ENCODE data around the gene ATL1. TPM values are rescaled to one million over a fixed set of nuclear protein-coding genes. Genes with fewer than 3 reads are reported as not detected.

Gene ATL1
- total and polyA plus RNA-seq, 2 of the 8 experiments (the other 6 are each of a cell fraction or from before 2014, with no cell fraction given) = 4.0 to 5.9 TPM

DNA sequence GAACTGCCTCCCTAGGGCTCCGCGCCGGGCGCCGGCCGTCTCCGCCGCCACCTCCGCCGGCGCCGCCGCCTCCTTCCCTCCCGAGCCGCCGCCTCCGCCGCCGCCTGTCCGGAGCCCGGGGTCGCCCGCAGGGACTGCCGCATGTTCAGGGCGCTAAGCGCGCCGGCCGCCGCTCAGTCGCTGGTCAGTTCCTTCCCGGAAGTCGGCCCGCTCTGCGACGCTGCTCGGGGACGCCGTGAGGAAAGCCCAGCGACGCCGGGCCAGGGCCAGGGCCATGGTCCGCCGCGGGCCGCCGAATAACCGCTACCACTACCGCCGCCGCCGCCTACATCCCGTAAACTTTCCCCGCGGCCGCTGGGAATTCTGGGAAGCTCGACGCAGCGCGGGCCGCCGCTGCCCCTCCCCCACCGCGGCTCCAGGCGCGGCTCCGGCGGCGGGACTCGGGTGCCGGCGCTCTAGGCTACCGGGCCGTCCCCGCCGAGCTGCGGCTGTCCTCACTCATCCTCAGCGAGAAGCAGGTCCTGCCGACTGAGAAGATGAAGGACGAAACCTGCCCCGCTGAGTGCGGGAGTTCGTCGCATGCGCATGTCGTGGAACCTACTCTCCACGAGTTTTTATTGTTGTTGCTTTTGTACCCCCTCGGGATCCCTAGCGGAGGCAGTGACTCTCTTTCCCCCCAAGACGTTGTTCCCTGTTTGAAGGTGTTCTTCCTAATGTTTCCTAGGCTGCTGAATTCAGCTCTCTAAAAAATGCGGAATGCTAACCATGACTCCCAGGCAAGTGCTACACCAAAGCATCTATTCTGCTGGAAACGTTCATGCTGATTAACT lies 108.3 kb downstream of the ATL1 start, which contains the start of gene SAV1 (continued):
- TF ChIP-seq PHF8 (conservative IDR thresholded peaks at IDR 0.05; ENCODE audit: low read depth, low read length) (peak; percentile 78), HDAC6 (IDR thresholded peaks at IDR 0.05; ENCODE audit: low read depth, low read length) (no peak), BCL11A (IDR thresholded peaks at IDR 0.05; ENCODE audit: low read depth in 2 of 2, low read length in 2 of 2) (no peak), JUN (IDR thresholded peaks at IDR 0.05; ENCODE audit: low read depth, low read length) (no peak), ZNF274 (IDR thresholded peaks at IDR 0.05; ENCODE audit: borderline replicate concordance, extremely low read depth, low read length) (no peak), CEBPB (IDR thresholded peaks at IDR 0.05; ENCODE audit: low read depth, low read length) (no peak), KDM1A (IDR thresholded peaks at IDR 0.05; ENCODE audit: borderline replicate concordance, low read length) (0 out of 2 replicates have a peak, but pooled peaks have one; percentile 18), NANOG (IDR thresholded peaks at IDR 0.05; ENCODE audit: insufficient read depth, low read depth, low read length, poor library complexity, severe bottlenecking) (no peak), TEAD4 (IDR thresholded peaks at IDR 0.05; ENCODE audit: low read depth, low read length) (peak; percentile 44; the same call in 1 of the 2 replicates), SRF (IDR thresholded peaks at IDR 0.05; ENCODE audit: low read depth, low read length) (no peak), EZH2 (IDR thresholded peaks at IDR 0.05; ENCODE audit: low read depth, low read length, severe bottlenecking) (no peak), JUND (IDR thresholded peaks at IDR 0.05; ENCODE audit: low read length) (no peak), MAFK (IDR thresholded peaks at IDR 0.05; ENCODE audit: low read depth, low read length) (no peak), CTBP2 (IDR thresholded peaks at IDR 0.05; ENCODE audit: borderline replicate concordance, insufficient read depth, insufficient read length, low read length) (no peak), SIN3A (conservative IDR thresholded peaks at IDR 0.05 in 1 of 2, IDR thresholded peaks at IDR 0.05 in 1 of 2; ENCODE audit: low read depth in 1 of 2, low read length in 2 of 2) (no peak), CHD2 (IDR thresholded peaks at IDR 0.05; ENCODE audit: low read length) (peak; percentile 16; the same call in 1 of the 2 replicates), POLR2A (IDR thresholded peaks at IDR 0.05; ENCODE audit: control extremely low read depth in 1 of 2, low read depth in 2 of 2, low read length in 2 of 2) (peak; percentile 68 to 93)
- TF ChIP-seq, protein P1, sequence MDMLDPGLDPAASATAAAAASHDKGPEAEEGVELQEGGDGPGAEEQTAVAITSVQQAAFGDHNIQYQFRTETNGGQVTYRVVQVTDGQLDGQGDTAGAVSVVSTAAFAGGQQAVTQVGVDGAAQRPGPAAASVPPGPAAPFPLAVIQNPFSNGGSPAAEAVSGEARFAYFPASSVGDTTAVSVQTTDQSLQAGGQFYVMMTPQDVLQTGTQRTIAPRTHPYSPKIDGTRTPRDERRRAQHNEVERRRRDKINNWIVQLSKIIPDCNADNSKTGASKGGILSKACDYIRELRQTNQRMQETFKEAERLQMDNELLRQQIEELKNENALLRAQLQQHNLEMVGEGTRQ (IDR thresholded peaks at IDR 0.05; ENCODE audit: low read length) = no peak
- TF ChIP-seq, protein P2, sequence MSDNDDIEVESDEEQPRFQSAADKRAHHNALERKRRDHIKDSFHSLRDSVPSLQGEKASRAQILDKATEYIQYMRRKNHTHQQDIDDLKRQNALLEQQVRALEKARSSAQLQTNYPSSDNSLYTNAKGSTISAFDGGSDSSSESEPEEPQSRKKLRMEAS (IDR thresholded peaks at IDR 0.05) = peak; percentile 61; the same call in 1 of the 2 replicates
- TF ChIP-seq, protein P3, sequence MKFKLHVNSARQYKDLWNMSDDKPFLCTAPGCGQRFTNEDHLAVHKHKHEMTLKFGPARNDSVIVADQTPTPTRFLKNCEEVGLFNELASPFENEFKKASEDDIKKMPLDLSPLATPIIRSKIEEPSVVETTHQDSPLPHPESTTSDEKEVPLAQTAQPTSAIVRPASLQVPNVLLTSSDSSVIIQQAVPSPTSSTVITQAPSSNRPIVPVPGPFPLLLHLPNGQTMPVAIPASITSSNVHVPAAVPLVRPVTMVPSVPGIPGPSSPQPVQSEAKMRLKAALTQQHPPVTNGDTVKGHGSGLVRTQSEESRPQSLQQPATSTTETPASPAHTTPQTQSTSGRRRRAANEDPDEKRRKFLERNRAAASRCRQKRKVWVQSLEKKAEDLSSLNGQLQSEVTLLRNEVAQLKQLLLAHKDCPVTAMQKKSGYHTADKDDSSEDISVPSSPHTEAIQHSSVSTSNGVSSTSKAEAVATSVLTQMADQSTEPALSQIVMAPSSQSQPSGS (IDR thresholded peaks at IDR 0.05; ENCODE audit: low read length) = no peak

Measured in H1 (cell line).